H4 (cell line): Measurements from ENCODE around the gene RASSF8. TPM values are rescaled to one million over a fixed set of nuclear protein-coding genes. Genes with fewer than 3 reads are reported as not detected.

Experiments
- DNase-seq: peaks from one replicate; pipeline ENCODE4 v3.0.0-alpha.2; 2015; ENCODE audit warnings: low spot score
- total RNA-seq: library from RNA; depleted of rRNA; stranded (reverse); fragments of >200 nt; shearing (Covaris generic); gene quantifications from 2 replicates; pipeline ENCODE4 v1.2.3, GENCODE V29; 2014

Gene RASSF8
- total RNA-seq, 1 experiment from 2014 or later, result 19.8 TPM

DNA sequence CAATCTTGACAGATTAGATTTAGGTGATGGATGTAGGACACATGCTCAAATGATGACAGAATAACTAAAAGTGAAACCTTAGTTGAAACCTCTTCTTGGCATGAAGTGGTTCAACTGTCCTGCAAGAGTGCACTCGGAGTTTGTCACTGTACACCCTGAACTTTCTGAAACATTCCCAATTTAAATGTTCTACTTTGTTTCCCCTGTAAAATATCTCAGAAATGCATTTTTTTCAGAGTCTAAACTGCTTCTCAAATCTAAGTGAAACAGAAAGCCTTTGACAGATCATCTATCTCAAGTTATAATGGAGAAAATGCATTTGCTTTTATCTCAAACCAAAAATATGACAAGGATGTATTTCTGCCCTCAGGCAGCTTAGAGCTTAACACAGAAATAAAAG lies 100.3 kb downstream of the RASSF8 start:
- no peak for DNase-seq

DNA sequence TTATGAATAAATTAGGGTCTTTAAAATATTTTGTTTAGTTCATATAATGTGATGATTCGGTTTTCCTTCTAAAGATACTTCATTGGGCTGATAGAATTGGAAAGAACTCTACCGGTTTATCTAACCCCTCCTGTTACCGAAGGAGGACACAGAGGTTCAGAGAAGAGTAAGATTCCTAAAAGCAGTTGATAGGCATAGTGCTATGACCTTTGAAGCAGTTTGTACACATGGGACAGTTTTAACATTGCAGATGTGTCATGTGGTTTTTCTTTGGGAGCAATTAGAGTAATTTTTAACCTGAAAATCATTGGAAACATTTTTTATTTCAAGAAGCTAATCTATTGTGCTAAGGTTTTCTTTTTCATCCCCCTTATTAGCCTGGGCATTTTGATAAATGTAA lies 103.5 kb downstream of the RASSF8 start:
- no peak for DNase-seq

DNA sequence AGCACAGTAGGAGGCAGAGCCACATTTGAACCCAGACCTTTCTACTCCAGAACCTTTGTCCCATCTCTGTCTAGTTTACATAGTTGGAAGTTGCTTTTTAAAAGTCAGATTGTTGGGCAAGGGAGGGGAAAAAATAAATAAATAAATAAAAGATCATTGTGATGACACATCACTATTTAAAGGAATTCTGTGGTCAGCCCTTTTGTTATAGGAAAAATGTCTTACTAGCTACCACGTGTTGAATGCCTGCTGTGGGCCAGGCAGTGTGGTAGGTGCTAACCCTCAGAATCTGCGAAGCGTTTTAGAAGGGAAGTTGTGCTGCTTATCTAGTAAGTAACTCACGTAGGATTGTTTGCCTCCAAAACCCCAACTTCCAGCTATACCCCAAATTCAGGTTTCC lies 104.1 kb downstream of the RASSF8 start:
- peak; percentile 42 for DNase-seq

DNA sequence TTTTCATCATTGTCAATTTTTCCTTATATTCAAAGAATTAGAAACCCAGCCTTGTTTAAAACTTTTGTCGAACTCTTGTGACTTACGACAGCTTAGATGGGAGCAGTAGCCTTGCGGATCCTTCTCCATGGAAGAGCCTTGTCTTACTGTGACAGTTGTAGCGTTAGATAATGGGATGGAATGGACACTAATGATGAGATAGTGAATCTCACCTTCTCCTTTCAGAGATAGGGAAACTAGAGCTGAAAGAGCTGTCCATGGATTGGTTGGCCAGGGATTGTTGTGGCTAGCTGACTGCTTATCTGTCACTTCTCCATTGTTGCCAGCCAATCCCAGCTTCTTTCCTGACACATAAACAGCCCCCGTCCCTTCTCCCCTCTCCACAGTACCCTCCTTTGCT lies 107.0 kb downstream of the RASSF8 start:
- no peak for DNase-seq

DNA sequence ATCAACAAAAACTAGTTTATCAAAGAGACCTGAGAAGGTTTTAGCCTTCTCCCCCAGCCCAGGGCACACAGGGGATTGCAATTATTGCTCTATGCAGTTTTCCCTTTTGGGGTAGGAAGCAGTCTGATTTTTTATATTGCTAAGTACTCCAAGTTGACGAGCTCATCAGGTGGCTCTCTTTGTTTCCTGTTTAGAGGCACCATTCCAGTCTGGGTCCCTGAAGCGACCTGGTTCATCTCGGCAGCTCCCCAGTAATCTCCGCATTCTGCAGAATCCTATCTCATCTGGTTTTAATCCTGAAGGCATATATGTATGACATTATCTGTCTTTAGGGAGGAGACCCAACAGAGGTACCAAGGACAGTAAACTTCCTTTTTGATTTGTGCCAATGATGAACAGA lies 110.0 kb downstream of the RASSF8 start:
- no peak for DNase-seq

DNA sequence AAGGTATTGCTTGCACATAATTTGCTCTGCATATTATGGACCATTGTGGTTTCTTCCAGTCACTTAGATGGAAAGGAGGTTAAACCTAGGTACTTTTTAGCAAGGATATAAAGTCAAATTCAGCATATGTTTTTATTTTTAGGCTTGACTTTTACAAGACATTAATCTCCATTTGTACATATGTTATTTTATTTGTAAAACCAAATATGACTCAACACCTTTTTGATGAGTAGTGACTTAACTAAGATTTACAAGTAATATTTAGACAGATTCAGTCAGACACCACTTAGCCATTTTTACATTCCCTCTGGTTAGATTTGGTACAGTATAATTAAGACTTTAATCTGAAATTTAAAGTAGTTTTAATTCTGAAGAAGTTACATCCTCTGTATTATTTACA lies 111.3 kb downstream of the RASSF8 start:
- no peak for DNase-seq

DNA sequence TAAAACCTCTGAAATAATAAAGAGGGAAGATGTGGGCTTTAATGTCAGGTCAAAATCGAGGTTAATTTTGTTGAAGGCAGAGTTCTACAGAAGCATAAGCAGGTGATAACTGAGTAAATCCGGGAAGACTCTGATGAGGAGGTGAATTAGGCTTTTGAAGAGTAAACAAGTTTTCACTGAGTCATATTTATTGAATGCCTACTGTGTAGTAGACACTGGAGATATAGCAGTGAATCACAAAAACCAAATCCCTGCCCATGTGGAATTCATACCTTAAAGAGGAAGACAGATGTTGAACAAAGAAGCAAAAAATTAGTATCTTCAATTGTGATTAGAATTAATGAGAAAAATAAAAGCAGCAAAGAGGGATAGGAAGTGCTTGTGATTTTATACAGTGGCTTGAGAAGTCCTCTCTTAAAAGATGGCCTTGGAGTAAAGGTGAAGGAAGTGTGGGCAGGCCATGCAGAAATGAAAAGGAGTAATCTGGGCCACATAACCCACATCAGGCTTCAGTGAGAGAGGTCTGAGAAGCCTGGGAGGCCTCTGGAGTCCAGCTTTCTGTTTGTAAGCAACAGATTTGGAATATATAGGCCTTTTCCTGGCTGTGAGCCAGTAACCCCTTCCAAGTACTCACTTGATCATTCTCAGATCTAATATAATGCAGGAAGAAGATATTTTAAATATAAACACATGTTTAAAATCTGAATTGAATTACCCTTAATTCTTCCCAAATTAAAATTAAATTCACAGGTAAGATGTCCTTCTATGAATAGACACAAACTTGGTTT lies 119.6 kb downstream of the RASSF8 start:
- no peak for DNase-seq

DNA sequence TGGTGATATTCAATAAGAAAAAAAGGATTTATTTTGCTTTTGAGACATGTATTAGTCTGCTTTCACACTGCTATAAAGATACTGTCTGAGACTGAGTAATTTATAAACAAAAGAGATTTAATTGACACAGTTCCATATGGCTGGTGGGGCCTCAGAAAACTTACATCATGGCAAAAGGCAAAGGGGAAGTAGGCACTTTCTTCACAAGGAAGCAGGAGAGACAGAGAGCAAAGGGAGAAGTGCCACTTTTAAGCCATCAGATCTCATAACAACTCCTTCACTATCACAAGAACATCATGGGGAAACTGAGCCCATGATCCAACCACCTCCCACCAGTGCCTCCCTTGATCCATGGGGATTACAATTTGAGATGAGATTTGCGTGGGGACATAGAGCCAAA lies 122.4 kb downstream of the RASSF8 start:
- no peak for DNase-seq

DNA sequence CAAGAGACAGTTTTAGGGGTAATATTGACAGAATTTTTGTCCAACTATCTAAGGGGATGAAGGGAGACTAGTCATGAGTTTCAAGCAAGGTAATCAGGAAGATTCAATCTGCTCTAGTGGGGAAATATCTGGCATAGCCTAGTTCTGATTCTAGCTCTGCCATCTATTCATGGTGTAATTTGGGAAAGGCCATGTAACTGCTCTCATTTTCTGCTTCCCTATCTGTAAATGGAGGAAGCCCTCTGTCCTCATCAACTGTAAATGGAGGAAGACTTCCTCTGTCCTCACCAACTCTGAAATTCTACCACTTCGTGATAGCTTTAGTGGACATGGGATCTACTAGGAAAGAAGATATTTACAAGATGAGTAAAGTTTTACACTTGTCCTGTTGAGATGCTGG lies 128.5 kb downstream of the RASSF8 start:
- DNase-seq, result no peak

DNA sequence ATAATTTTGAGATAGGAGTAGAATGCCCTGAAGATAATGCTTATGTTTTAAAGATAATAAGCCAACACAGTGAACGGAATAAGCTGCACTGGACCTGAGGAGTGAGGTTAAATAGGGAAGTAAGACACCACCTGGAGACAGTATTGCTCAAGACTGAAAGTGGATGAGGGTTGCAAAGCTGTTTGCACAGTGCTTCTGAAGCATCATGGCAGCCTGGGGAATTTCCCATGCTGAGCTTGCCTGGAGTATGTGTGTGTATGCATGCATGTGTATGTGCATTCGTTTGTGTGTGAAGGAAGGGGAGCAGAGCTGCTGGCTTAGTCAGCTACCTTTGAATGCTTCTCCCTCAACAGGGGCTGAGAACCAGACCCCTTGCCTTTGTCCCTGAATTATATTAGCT lies 130.5 kb downstream of the RASSF8 start:
- DNase-seq, result no peak

DNA sequence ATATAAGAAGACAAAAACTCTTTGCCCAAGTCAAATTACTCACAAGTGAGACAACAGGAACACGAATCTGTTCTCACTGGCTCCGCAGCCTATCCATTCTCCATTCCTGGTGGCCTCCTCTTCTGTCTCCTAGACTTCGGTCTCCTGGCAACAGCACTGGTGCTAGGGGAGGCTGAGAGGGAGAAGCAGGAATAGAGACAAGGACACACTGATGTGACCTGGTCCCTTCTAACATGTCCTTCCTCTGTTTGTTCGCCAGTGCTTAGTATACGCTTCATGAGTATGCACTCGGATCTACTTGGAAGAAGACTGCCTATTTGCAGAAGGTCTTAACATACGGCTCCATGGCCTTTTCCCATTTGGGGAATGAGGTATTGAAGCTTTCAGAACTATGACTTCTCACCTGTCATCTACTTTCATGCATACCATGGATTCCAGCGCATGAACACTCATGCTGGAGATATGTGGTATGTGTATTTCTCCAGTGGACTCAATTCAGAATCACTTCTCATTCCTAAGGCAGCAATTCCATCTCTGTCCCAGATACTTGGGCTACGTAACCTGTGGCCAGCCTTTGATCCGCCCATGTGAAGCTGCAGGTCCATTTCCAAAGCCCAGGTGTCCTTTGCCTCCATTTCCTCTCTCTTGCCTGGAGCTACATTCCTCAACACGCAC lies 132.5 kb downstream of the RASSF8 start:
- DNase-seq, result no peak

DNA sequence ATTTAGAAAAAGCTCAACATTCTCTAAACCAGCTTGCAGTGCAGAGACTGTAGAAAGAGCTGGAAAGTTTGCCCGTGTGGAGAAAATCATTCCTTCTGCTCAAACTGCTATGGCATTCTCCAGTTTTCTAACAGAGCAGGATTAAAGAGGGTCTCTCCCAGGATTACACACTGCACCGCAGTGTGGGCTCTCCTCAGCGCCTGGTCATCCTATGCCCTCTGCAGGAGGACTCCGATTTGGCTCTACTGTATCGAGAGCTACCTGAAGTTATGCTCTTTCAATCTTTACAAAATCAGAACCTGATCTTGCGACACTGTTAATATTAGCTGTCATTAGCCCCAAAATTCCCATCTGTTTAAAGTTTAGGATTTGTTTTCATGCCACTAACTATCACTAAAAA lies 133.3 kb downstream of the RASSF8 start:
- no peak for DNase-seq

DNA sequence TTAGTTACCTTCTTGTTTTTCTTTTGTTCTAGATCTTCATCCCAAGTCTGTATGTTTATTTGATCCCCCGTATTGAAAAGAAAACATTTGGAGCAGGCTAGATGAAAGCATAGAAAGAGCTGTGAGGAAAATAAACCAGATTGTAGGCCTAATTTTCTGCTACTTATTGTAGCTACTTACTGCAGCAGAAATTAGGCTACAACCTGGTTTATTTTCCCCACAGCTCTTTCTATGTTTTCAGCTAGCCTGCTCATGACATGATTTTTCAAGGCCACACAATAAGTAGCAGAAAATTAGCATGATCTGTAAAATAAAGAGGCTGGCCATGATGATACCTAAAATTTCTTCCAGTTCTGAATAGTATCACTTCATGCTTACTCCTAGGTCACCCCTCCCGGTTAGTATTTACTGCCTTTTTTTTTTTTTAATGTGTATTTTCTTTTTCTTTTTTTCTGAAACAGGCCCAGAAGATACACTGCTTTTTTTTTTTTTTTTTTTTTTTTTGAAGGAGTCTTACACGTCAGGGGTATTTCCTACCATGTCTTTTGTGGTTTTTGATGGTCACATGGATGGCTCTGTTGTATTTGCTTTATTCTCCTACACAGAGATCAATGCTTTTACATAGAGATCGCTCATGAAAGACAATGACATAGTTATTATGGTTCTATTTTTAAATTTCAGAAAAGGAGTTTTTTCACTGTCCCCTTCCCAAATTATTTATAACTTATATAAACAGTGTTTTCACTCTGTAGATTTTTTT lies 134.0 kb downstream of the RASSF8 start:
- DNase-seq, result no peak

DNA sequence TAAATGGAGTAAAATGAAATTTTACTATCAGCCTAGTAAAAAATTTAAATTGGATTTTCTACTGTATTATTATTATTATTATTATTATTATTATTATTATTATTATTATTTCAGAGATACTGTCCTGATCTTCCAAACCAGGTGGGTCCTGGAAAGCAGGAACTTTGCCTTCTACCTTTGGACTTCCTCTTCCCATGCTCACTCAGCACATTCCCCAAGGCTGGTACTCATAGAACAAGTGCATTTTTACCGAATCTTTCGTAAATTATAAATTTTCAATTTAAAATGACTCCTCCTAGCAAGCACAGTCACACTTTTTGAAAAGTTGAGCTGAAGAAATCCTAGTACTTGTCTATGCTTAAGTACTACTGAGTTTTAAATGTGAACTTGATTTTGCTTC lies 136.7 kb downstream of the RASSF8 start:
- no peak for DNase-seq

DNA sequence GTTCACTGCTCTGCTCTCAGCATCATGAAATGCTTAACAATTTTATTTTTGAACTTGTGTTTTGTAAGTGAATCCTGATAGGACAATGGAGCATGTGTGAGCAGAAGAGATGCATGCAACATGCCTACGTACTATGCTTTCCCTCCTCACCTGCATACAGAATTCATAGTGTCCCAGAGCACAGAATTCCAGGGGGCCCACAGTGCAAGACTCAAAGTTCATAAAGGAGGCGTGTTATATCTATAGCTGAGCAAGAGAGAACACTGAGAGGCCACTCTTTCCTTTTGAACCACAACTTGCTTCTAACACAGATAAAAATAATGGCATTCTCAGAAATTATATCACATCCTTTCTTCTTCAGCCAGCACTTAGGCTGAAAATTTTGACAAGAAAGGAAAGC lies 137.6 kb downstream of the RASSF8 start:
- no peak for DNase-seq

DNA sequence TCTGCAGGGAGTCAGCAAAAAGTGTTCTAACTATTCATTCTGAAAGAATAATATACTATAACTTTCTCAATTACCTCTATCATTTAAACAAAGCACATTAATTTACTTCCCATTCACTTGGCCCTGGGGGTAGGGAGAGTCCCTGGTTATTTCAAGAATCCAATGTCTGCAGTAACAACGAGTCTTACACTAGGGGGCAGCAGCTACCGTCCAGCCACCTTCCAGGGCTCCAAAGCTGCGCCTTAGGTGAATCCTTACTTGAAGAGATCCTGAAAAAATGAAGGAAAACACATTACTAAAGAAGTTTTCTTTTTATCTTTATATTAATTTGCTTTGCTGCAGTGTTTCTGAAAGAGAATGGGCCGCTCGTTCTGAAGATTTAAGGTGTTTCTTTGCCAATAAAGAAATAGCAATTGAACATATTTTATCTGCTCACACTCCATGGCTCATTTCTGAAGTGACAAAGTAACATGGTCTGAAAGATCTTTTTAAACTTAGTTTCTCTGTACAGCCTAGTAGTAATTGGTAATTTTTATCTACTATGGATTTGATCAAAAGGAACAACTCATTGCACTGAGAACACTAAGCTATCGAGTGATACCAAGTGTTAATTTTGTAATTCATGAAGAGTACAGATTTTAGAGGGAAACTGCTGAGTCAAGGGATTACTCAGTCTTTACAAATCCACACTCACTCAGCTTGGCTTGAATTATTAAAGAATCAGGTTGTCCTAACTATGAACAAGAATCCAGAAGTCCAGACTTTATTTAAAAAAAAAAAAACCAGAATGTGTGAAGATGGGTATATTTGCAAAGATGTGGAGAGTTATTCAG lies 138.8 kb downstream of the RASSF8 start:
- peak; percentile 76 for DNase-seq

DNA sequence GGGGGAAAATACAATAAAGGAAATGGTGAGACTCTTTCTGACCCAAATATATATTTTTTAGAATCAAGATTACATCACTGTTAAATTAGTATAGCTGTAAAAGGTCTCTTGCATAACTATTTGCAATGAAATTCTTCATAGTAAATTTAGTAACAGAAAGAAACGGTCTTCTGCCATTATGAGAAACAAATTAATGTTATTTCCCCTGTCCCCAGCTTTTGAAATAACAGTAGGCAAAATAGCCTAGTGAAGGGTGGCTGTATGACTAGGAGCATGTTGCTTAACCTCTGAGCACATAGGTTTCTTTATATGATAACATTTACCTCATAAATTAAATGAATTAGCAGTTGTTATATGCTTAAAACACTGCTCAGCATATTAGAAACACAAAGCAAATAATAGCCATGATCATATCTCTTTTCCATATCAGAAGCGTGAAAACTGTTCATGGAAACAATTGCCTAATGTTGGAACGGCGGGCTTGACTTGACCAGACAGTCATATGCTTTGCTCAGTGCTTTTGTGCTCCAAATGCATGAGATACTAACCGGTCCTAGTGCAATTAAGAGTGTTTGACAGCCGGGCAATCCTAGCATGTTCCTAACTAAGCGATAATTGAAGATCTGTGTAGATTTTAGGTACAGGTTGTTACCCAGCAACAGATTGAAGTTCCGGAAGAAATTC lies 142.3 kb downstream of the RASSF8 start:
- no peak for DNase-seq

DNA sequence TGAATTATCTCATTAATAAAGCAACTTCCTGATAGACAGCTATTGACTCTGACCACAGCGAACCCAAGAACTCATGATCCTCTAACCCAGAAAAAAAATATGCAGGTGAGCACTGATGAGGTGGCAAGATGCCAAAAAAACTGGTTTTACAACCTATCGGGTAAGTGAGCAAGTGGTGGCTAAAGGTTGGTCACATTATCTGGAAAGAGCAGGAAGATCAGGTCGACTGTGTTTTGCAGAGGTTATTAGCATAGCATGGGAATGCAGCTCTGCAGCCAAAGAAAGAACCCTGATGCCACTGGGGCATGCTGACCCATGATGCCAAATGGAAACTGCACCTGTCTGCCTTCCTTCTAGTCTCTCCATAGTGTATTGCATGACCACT lies 142.9 kb downstream of the RASSF8 start:
- no peak for DNase-seq

DNA sequence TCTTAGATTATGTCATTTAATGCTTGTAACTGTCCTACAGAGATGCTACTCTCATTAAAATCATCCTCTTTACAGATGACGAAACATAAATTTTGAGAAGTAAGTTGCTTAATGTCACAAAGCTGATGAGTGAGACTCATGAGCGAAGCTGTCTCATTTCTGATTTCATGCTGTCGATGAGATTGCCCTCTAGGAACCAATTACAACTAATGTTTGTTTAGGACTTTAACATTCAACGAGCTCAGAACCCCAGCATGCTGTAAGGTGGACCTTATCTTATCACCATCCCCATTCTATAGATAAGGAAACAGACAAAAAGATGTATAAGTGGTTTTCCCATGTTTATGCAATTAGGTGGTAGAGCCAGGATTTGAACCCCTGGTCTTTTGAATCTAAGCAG lies 143.3 kb downstream of the RASSF8 start:
- no peak for DNase-seq

DNA sequence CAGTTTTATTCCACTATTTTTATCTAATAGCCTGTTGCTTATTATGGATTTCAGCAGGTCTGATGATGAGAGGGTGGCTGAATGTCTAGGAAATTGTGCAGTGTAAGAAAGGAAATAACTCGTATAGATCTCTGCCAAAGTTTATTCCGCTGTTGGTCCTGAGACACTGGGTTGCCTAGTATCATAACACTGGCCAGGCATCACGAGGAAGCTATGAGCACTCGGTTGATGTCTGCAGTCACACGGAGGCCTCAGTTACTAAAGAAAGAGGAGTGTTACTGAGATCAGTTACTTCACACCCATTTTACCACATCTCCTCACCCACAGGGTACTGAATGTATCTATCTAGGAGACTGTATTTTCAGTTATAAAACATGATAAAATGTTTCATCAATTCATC lies 144.5 kb downstream of the RASSF8 start:
- no peak for DNase-seq

DNA sequence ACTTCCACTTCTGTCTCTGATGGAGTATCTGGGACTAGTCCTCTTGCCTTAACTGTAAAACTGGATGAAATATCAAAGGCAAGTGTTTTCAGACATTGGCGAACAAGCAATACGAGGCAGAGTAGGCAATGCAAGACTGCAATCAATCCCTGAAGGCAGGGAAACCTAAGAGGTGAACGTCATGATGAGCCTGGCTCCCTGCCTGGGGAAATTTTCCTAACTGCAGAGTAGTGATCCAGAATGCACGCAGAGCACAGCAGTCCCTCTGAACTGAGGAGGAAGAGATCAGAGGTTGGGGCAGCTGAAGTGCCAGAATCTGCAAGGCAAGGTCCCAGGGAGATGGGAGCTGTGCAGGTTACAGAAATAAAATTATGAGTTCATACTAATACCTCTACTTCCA lies 147.9 kb downstream of the RASSF8 start:
- DNase-seq, result no peak
